Adrenal gland (tissue), 5 donors: ENCODE measurements around the gene PUM2.

Source experiments
- POLR2A ChIP-seq, 2 donors: fragments of 450-650 bp; IDR thresholded peaks; one replicate each; pipeline ENCODE4 v1.6.1; 2017; ENCODE audit warnings: antibody characterized with exemption in 2 of 2, mild to moderate bottlenecking in 2 of 2, moderate library complexity in 1 of 2
- TF ChIP-seq, protein P1 (sequence below), 6 experiments: fragments of 450-650 bp in 4 of 6; fragments of 200-600 bp in 2 of 6; sonication (generic) in 1 of 6; IDR thresholded peaks; 1 replicate in 5 of 6; 2 replicates in 1 of 6; pipeline versions ENCODE4 v1.5.1 to v1.8.0; 2016 to 2021; ENCODE audit warnings: antibody characterized with exemption in 6 of 6, mild to moderate bottlenecking in 2 of 6, moderate library complexity in 1 of 6
- donor health status: DM: no; HTN: no; CAD: no.

DNA sequence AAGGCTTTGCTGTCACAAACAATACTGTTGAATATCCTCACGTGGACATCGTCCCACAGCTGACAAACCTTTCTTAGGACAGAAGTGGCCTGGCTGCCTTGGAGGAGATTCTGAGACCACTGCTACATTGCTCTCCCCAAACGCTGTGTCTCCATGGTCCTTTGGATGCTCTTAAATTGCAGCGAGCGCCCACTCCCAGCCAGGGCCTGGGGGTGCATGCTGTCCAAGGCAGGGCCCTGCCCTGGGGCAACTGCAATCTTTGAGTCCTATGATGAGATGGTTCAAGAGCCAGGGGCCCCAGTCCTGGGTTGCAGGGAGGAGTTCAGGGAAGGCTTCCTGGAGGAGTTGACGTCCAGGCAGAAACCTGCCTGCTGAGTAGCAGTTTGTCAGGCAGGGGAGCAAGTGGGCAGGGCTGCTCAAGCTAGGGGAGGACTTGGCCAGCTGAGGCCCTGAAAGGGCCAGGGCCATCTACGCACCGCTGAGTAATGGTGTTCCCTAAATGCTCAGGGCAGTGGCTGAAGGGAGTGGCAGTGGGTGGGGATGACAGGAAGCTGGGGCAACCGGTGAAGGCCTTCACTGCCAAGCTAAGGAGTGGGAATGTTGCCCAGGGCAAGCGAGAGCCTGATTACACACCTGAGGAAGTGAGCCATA lies 114.9 kb downstream of the PUM2 start:
- no peak for TF ChIP-seq POLR2A (IDR thresholded peaks at IDR 0.05)
- TF ChIP-seq, protein P1, sequence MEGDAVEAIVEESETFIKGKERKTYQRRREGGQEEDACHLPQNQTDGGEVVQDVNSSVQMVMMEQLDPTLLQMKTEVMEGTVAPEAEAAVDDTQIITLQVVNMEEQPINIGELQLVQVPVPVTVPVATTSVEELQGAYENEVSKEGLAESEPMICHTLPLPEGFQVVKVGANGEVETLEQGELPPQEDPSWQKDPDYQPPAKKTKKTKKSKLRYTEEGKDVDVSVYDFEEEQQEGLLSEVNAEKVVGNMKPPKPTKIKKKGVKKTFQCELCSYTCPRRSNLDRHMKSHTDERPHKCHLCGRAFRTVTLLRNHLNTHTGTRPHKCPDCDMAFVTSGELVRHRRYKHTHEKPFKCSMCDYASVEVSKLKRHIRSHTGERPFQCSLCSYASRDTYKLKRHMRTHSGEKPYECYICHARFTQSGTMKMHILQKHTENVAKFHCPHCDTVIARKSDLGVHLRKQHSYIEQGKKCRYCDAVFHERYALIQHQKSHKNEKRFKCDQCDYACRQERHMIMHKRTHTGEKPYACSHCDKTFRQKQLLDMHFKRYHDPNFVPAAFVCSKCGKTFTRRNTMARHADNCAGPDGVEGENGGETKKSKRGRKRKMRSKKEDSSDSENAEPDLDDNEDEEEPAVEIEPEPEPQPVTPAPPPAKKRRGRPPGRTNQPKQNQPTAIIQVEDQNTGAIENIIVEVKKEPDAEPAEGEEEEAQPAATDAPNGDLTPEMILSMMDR (IDR thresholded peaks at IDR 0.05): no peak
